Endometrial microvascular endothelial cells (primary cell): ENCODE results near the gene FOXD2. TPM values are rescaled to one million over a fixed set of nuclear protein-coding genes. Genes with fewer than 3 reads are reported as not detected.

Source experiments
- in situ Hi-C: cut with HindIII; loops from 2 replicates; pipeline ENCODE4 v1.10.0; 2017; ENCODE audit warnings: low sequenced_read_pairs, low pct_unique_long_range_greater_than_20kb; ENCODE audit errors: inconsistent ontology term
- total RNA-seq: library from RNA; depleted of rRNA; stranded (reverse); fragments of >200 nt; gene quantifications from one replicate; pipeline ENCODE4 v1.2.3, GENCODE V29; 2015; ENCODE audit errors: inconsistent ontology term

FOXD2 gene
- total RNA-seq, 1 donor from 2014 or later, result 0.28 TPM

DNA sequence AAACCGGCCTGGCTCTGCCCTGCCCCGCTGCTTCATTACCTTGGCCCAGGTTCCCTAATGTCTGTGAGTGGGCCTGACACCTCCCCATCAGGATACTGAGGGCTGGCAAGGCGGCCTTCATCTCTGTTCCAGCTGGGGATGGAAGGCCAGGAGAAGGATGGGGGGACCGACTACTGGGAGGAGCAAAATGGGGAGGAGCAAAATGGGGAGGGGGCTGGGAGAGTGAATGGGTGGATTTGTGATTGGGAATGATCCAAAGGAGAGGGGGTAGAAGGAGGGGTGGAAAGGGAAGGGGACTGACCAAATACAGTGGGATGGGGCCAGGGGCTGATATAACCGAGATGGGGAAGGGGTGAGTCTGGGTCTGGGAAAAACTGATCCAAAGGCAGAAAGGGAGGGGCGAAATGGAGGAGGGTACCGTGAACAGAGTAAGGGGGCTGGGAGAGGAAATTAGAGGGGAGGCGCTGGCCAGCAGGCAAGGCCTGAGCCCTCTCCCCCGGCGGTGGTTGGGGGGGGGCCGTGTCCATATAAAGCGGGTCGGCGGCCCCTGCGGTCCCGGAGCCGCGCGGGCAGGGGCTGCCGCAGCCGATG is 22.0 kb upstream of the FOXD2 start, which contains the start of gene FOXE3:
TSS of gene FOXE3 (plus strand) at position 558 of the 591 bp plus-strand sequence. CDS start at position 589, 31 bp downstream.
- in situ Hi-C loops, result no loop called here

DNA sequence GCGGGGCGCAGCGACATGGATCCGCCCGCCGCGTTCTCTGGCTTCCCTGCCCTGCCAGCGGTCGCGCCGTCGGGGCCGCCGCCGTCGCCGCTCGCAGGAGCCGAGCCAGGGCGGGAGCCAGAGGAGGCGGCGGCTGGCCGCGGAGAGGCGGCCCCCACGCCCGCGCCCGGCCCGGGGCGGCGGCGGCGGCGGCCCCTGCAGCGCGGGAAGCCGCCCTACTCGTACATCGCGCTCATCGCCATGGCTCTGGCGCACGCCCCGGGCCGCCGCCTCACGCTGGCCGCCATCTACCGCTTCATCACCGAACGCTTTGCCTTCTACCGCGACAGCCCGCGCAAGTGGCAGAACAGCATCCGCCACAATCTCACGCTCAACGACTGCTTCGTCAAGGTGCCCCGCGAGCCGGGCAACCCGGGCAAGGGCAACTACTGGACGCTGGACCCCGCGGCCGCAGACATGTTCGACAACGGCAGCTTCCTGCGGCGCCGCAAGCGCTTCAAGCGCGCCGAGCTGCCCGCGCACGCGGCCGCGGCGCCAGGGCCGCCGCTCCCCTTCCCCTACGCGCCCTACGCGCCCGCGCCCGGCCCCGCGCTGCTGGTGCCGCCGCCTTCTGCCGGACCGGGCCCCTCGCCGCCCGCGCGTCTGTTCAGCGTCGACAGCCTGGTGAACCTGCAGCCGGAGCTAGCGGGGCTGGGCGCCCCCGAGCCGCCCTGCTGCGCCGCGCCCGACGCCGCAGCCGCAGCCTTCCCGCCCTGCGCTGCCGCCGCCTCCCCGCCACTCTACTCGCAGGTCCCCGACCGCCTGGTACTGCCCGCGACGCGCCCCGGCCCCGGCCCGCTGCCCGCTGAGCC is 21.3 kb upstream of the FOXD2 start:
- in situ Hi-C loops, result no loop called here

DNA sequence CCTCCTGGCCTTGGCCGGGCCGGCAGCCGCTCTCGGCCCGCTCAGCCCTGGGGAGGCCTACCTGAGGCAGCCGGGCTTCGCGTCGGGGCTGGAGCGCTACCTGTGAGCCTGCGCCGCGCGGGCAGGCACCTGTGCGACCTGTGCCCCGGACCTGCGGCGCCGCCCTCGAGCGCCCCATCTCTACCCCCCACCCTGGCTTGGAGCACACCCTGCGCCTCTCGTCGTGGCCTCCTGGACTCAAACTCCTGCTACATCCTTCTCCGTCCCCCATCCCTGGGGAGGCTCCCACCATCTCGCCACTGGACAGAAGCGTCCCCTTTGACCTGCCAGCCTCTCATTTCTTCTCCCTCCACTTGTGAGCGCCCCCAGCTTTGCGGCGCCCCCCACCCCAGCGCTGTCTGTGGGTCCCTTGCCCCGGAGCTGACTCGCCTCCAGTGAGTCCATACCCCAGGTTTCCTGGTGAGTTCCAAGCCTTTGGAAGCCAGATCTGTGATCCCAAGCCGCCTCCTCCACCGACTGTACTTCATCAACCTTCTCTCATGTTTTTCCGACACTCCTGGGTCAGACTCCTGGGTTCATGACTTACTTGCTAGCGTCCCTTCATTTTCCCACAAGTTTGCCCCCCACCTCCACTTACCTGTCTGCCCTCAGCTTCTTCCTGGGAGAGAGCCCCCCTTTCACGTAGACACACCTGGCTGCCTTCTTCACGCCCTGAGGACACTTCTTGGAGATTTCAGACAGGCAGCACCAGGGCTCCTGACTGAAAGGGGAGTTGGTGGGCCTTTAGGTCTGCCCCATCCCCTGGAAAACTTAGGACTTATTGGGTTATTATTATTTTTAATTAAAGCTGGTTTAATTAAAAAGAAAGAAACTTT is 20.4 kb upstream of the FOXD2 start:
- in situ Hi-C loops, result no loop called here

DNA sequence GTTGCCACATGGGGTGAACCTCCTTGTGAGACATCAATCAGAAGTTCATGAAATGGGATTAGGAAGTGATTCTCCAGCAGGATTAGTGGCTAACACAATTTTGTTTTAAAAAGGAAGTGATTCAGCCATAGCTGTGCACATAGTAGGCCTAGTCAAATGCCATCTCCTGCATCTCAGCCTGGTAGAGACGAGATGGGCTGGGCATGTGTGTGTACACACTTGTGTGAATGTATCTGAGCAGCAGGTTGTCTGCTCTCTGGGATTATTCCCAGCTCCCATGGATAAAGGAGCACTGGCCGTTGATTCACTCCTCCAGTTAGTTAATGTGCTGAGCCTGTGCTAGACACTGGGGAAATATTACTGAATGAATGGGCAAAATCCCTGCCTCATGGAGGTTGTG is 19.7 kb upstream of the FOXD2 start:
- in situ Hi-C loops, result no loop called here

DNA sequence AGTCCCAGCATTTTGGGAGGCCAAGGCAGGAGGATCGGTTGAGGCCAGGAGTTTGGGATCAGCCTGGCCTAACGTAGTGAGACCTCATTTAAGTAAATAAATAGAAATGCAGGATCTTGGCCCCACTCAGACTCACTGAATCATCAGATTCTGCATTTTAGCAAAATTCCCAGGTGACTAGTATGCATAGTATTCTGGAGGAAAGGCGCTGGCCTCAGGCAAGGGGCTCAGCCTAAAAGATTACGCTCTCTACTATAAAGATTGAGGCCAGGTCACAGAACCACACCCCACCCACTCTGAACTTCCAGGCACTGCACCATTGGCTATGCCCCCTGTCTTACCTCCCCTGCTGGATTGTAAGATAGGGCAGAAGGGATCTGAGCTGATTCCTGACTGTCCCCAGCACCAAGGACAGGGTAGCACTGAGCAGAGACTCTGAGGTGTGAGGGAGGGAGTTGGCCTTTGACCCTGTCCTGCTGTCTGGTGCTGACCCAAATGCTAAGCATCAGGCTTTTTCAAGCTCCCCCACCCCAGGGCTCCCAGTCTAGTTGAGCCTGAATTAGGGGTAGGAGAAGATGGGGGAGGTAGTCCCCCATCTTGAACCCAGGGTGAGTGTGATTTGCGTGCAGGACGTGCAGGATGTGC is 19.0 kb upstream of the FOXD2 start:
- in situ Hi-C loops, result no loop called here

DNA sequence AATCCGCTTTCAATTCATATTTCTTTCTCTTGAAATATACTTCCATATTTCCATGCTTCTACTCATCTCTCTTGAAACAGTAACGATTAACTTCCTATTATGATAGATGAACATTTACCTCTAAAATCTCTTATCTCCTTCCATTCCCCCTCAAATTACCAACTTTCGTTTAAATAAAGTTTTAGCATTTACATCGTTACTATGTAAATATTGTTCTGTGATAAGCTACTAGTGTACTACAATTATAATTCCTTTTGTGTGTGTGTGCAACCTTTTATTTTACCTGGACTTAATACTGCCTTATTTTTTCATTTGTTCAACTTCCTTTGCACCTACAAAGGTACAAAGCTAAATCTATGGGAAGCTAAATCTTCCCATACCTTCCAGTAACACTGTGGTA is 17.3 kb upstream of the FOXD2 start:
- in situ Hi-C loops, result no loop called here

DNA sequence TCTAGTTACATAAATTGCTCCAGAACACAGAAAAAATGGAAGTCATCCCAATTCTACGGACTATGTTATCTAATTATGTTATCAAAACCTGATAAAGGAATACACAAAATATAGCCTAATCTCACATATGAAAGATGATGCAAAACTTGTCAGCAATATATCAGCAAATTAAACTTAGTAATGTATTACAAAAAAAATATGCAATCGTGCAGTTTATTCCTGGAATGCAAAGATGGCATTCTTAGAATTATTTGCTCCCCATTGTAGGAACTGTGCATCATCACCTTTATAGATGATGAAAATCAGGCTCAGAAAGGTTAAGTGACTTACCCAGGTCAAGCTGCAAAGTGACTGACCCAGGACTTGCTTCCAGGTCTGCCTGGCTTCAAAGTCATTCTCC is 14.0 kb upstream of the FOXD2 start:
- in situ Hi-C loops, result no loop called here

DNA sequence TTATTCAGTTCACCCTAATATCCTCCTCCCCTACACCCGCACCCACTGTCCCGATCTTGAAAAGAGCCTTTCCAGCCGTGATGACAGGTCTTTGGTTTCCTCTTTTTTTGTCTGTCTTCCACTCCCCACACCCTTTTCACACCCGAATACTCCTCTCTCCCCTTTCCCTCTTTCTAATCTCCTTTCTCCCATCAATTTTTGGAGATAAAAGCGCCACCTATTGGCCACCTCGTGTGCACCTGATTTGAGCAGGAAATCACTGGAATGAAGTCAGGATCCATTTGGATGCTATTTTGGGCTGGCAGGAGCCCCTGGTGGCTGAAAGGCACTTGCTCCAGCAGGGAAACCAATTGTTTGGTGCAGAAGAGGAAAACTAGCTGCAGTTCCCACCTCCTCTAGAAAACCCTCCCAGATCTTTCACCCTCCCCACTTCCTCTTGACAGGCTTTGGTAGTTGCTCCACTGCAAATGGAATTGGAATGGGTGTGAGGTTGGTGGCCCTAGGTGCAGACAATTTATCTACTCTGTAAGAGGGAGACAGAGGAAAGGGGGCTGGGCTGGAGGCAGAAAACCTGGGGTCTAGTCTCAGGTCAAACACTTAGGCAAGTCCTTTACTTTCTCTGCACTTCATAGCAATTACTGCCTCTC is 13.4 kb upstream of the FOXD2 start:
- in situ Hi-C loops, result no loop called here

DNA sequence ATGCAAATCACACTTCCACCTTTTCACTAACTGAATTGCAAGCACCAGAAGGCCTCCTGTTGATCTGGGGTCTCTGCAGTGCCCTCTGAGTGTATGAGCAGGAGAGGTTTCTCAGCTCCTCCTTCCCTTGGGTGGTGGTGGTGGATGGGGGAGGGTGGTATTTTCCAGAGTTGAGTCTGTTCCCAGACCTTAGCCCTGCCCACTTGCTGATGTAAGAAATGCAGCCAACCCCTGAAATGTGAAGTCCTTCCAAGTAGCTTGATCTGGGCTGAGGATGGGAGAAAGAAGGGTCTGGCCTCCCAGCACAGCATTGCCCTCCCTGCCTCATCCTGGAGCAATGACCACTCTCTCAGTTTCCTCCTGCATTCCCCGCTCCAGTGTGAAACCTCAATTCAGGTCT is 6.3 kb upstream of the FOXD2 start:
- in situ Hi-C loops, result no loop called here

DNA sequence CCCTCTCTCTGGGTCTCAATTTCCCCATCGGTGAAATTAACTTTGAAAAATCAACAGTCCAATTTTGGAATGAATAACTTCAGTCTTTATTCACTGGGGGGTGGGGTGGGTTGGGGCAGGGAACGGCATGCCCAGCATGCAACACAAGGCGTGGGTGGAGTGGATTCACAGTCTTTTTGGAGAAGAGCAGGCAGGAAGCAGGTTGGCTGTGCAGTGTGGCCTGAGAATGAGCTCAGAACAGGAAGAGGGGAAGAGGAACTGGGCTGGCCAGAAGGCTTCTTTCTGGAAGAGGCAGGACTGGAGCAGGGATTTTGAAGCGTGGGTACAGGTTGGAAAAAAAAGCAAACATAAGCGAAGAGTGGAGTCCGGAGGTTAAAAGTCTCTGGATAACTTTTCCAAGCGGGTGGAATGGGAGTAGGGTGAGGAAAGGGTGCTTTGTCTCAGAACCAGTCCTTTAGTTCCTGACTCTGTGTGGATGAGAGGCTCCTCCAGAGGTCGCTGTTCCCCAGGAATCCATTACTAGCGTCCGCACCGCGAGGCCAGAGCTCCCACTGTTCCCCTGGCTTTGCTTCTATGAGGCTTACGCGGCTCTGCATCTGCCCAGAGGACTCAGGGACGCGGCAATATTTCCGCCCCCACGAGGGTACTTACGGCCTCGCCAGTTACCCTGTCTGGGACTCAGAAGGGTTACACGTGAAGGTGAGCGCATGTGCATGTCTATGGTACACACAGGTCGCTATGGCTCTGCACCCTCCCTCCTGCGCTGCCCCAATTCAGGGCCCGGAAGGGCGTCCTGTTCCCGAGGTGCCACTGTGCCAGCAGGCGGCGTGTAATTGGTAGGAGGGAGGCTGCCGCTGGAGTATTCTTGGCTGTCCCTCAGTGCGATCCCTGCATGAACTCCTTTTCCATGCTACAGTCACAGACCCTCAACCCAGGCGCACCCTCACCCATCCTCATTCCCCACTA is 5.5 kb upstream of the FOXD2 start:
- in situ Hi-C loops, result no loop called here

DNA sequence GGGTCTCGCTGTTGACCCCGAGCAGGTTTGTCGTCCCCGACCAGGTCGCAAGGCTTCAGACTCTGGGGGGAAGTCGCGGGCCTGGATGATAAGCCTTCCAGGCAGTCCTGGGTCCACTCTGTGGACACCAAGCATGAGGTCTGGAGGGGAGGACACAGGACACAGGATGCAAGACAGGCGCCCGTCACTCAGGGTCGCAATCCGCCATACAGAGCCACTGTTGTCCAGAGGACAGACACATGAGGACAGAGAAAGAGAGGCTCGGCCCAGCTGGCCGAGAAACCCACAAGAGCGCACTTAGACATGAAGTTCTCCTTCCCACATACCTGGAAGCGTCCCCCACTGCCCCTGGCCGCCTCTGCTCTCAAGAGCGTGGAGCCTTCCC is 4.8 kb upstream of the FOXD2 start:
- in situ Hi-C loops, result no loop called here

DNA sequence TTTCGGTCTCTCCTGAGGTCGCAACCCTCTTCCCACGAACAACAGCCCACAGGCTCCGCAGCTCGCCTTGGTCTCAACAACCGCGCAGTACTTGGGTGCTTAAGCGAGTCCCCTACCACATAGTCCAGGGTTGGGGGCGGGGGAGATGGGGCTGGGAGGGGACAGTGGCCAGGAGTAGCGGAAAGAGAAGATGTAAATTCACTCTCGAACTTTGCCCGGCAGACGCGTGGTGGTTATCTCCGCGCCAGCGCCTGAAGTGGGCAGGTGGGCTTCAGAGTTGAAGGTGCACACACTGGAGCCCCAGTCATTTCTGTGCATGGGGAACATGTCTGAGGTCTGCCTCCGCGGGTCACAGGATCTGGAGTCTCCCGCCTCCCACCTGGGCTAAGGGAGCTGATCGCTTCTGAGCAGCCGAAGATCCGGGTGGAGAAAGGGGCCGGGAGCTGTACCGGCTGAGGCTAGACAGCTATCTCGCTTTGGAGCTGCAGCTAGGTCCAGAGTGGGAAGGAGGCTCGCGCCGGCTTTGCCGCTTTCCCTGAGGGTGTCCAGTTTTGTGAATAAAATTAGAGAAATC is 4.3 kb upstream of the FOXD2 start:
- in situ Hi-C loops, result no loop called here

DNA sequence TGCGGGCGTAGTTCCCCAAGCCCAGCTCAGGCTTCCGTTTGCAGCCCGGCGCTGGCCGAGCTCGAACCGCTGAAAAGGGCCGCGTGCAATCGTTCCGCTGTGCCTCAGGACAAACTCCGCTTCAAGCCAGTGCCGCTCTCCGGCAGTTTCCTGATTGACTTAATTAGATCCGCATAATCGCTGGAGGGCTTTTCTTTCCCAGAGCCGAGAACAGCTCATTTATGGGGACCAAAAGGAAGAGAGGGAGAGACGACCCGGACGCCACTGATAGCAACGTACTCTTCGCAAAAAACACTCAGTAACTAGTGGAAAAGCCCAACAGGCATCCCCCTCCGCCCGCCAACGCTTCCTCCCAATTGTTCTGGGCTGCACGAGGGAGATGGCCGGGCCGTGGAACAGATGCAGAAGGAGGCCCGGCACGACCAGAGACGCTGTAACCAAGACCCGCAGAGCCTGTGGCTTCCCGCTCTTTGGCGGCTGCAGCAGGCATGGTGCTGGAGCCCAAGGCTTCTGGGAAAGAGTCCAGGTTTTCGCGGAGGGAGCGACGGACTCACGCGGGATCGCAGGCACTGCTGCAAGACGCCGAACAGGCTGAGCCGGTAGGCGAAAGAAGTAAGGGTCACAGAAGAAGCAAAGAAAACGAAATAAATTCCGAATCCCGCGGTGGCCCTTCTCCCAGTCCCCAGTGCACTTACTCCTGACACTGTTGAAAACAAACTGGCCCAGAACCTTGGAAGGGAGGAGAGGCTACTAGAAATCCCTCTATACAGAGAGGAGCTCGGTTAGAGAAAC is 3.6 kb upstream of the FOXD2 start:
- in situ Hi-C loops, result no loop called here

DNA sequence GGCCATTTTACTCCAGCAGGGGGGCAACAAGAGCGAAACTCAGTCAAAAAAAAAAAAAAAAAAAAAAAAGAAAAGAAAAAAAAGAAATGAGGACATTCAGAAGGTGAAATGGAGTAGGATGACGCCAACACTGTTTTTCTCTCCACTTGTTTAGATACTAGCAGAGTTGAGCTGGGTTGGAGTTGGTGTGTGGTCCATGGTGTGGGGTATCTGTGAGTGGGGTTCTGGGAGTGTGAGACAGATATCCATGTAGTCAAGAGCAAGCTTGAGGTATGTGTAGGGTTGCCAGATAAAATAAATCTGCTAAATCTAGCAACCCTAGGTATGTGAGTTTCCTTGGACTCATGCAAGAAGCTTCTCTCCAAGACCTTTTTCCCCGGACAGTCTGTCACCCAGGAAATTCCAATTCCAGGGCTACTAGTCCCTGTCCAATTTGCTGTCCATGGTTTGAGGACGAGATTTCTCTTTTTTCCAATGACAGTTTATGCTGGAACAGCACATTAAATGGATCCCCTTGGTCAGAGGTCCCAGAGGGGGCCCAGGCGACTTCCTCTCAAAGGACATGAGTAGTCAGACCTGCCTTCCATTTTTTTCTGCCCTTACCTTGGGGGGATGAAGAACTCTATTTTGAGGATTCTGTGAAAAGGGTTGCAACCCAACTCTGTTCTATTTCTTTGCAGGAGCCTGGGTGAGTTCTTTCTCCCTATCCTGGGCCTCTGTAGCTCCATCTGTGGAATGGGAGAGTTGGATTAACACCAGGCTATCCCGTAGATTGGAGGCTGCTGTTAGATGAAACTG is 2.1 kb upstream of the FOXD2 start:
- in situ Hi-C loops, result no loop called here

DNA sequence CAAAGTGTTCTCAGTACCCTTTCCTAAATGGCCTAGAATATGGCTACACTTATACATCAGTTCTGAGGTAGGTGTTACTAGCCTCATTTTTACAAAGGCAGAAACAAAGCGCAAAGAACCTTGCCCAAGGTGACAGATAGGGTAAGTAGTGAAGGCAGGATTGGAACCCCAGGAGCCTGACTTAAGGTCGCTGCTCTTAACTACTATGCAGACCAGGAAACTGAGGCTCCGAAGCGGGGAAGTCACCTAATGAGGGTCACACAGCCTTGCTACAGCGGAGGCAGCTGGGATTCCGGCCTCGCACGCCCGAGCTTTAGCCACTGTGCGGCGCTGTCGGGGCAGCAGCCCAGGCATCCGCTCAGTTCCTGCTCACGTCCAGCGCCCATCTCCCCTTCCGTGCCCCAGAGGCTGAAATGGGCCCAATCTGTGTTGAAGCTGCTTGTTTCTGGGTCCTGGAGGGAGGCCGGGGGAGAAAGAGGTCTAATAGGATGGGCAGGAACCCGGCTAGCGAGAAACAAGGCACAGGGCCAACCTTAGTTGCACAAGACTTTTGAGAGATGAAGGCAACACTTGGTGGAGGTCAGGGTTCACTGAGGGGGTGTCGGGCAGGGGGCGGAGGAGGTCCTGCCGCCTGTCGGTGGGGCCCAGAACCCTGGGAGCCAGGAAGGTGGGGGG is 1.4 kb upstream of the FOXD2 start:
- in situ Hi-C loops, result no loop called here
